GM20431 (cell line): ENCODE measurements around the gene SMTNL2.
"Not testable (repeated sequence)": the region's sequence is repeated elsewhere in the genome, so short reads cannot be mapped to it uniquely, and the experiment has no call there.

ENCODE experiments used
- in situ Hi-C: fragments of 300-500 bp; cut with MseI, MboI; formaldehyde crosslinking; loops from one replicate; pipeline ENCODE4 v1.15.0; 2020; ENCODE audit warnings: low sequenced_read_pairs; ENCODE audit not compliant: unreplicated experiment

Gene SMTNL2

DNA sequence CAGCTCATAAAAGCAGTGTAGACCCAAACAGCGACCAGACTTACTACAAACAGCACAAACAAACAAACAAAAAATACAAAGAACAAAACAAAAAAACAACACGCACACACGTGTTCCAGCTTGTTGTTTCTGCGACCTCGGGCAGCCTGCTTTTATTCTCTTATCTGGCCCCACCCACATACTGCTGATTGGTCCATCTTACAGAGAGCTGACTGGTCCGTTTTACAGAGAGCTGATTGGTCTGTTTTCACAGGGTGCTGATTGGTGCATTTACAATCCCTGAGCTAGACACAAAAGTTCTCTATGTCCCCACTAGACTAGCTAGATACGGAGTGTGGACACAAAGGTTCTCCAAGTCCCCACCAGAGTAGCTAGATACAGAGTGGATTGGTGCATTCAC, 71.6 kb downstream of the SMTNL2 start:
- in situ Hi-C loops: not testable (repeated sequence)

DNA sequence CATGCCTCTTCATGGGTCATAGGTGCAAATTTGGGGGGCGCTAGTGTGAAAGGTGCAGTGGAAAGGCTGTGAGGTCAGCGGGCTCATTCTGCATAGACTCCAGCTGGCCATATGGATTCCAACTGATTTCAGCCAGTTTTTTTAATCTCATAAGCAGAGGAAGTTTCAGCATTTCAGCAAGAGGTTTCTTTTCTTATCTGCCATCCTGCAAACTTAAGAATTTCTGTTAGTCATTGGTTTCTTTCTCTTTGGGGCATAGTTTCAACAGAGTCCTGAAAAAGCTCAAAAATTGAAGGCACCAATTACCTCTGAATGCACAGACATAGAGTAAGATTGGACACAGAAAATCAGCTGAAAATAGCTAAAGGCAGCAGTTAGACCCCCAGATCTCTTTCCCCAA, 73.3 kb downstream of the SMTNL2 start:
- in situ Hi-C loops: no loop called here
